DND-41 (cell line): Measurements from ENCODE around the gene KLK1.

Experiments used
- ATAC-seq: fragments of 200-7000 bp; cut with Tn5 transposase; 3 replicates; pipeline ENCODE4 v1.9.1; 2021; ENCODE audit warnings: low read depth; ENCODE audit not compliant: insufficient read depth
- DNase-seq: peaks from one replicate; pipeline ENCODE4 v3.0.0-alpha.2; 2020
- H2AFZ ChIP-seq: 2 replicates; pipeline ENCODE4 v1.6.0; 2012; ENCODE audit warnings: low read depth, low read length
- H3K27ac ChIP-seq: 2 replicates; pipeline ENCODE4 v1.5.1; 2012; ENCODE audit warnings: low read length, inconsistent platforms
- H3K27me3 ChIP-seq: fragments of 200-600 bp; sonication (generic); 2 replicates; pipeline ENCODE4 v1.6.0; 2012; ENCODE audit warnings: low read length, mild to moderate bottlenecking, inconsistent platforms; ENCODE audit not compliant: insufficient read depth, poor library complexity
- H3K36me3 ChIP-seq: 2 replicates; pipeline ENCODE4 v1.5.1; 2012; ENCODE audit warnings: low read length, inconsistent platforms; ENCODE audit not compliant: insufficient read depth
- H3K4me1 ChIP-seq: 2 replicates; pipeline ENCODE4 v1.5.1; 2012; ENCODE audit warnings: mild to moderate bottlenecking, low read length; ENCODE audit not compliant: insufficient read depth
- H3K4me2 ChIP-seq: 2 replicates; pipeline ENCODE4 v1.6.0; 2012; ENCODE audit warnings: mild to moderate bottlenecking, moderate library complexity, low read length, inconsistent platforms; ENCODE audit not compliant: insufficient read depth
- H3K4me3 ChIP-seq, 2 experiments: fragments of 200-600 bp in 1 of 2; shearing (Covaris generic) in 1 of 2; 2 replicates each; pipeline ENCODE4 v1.5.1; 2012 to 2016; ENCODE audit warnings: inconsistent platforms in 2 of 2, low read length in 2 of 2, mild to moderate bottlenecking in 2 of 2, low read depth in 1 of 2, moderate library complexity in 1 of 2
- H3K79me2 ChIP-seq: 2 replicates; pipeline ENCODE4 v1.6.0; 2012; ENCODE audit warnings: low read length, inconsistent platforms; ENCODE audit not compliant: insufficient read depth
- H3K9ac ChIP-seq: 2 replicates; pipeline ENCODE4 v1.6.0; 2012; ENCODE audit warnings: low read depth, mild to moderate bottlenecking, inconsistent platforms, low read length, moderate library complexity
- H3K9me3 ChIP-seq: 2 replicates; pipeline ENCODE4 v1.5.1; 2012; ENCODE audit warnings: low read length, moderate library complexity, mild to moderate bottlenecking, inconsistent platforms; ENCODE audit not compliant: insufficient read depth, severe bottlenecking
- H4K20me1 ChIP-seq: 2 replicates; pipeline ENCODE4 v1.6.0; 2012; ENCODE audit warnings: low read length; ENCODE audit not compliant: insufficient read depth
- CTCF ChIP-seq: IDR thresholded peaks from 2 replicates; pipeline ENCODE4 v1.5.1; 2012; ENCODE audit warnings: borderline replicate concordance, low read length, moderate library complexity, mild to moderate bottlenecking; ENCODE audit not compliant: poor library complexity, severe bottlenecking; ENCODE audit errors: extremely low read depth
- EZH2 ChIP-seq: IDR thresholded peaks from 3 replicates; pipeline ENCODE4 v1.6.1; 2012; ENCODE audit warnings: borderline replicate concordance, low read depth, mild to moderate bottlenecking, moderate library complexity, low read length, inconsistent platforms; ENCODE audit not compliant: severe bottlenecking

KLK1 gene

GRCh38 chr19:50850738-50851137, 27.2 kb upstream of the KLK1 start:
- no peaks in the 10 kb centered on the region for H3K79me2 ChIP-seq
- H3K4me2 ChIP-seq: no peak overlapping the region
- H3K4me1 ChIP-seq: no peaks in the 10 kb centered on the region
- H4K20me1 ChIP-seq: no peaks in the 10 kb centered on the region
- TF ChIP-seq EZH2: no peak
- TF ChIP-seq CTCF: no peak
- H3K36me3 ChIP-seq: no peaks in the 10 kb centered on the region
- no peak overlapping the region for H3K4me3 ChIP-seq
- no peak overlapping the region for H3K27ac ChIP-seq
- H2AFZ ChIP-seq: no peak overlapping the region
- H3K9ac ChIP-seq: no peak overlapping the region
- H3K27me3 ChIP-seq: peaks cover 4% of the 10 kb centered on the region
- no peaks in the 10 kb centered on the region for H3K9me3 ChIP-seq
- ATAC-seq: no peak
- DNase-seq: no peak

DNA sequence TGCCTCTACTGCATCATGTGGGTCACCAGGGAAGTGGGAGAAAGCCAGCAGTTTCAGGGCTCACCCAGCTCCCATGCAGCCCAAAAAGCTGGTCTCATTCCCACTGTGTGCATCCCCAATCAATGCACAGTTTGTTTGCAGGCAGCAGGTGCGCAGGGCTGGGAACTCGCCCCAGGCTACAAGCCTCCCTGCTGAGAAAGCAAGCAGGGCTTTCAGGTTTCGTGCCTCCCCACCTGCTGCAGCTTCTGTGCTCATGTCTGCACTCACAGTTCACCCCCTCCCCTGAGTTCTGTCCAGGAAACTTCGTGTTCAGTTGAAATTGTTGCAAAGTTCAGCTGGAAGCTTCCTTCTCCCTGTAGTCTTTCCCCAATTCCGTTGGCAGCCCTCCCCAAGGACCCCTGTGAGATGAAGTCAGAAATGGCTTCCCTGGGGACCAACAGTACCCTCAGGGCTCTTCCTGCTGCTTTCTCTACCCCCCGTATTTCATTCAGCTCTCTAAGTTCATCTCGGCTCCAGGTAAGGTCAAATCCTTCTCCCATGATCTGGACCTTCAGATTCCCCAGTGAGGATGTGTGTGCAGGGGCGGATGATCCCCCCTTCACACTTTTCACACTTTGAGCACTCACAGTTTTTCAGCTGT, 20.8 kb upstream of the KLK1 start:
- no peaks in the 10 kb centered on the region for H3K79me2 ChIP-seq
- no peak for DNase-seq
- H3K9ac ChIP-seq: no peak overlapping the region
- no peak overlapping the region for H2AFZ ChIP-seq
- peaks cover 4% of the 10 kb centered on the region for H3K27me3 ChIP-seq
- no peak for TF ChIP-seq EZH2
- TF ChIP-seq CTCF: no peak
- H3K27ac ChIP-seq: no peak overlapping the region
- no peak for ATAC-seq
- no peak overlapping the region for H3K4me3 ChIP-seq
- no peak overlapping the region for H3K4me2 ChIP-seq
- H3K9me3 ChIP-seq: no peaks in the 10 kb centered on the region
- H3K36me3 ChIP-seq: no peaks in the 10 kb centered on the region
- H4K20me1 ChIP-seq: no peaks in the 10 kb centered on the region
- H3K4me1 ChIP-seq: no peaks in the 10 kb centered on the region

GRCh38 chr19:50843701-50844221, 20.2 kb upstream of the KLK1 start:
- no peaks in the 10 kb centered on the region for H3K36me3 ChIP-seq
- H3K27ac ChIP-seq: no peak overlapping the region
- no peak overlapping the region for H3K4me2 ChIP-seq
- no peak for DNase-seq
- no peaks in the 10 kb centered on the region for H3K79me2 ChIP-seq
- H2AFZ ChIP-seq: no peak overlapping the region
- peaks cover 4% of the 10 kb centered on the region for H3K27me3 ChIP-seq
- no peak for TF ChIP-seq EZH2
- no peak for TF ChIP-seq CTCF
- ATAC-seq: no peak
- no peak overlapping the region for H3K9ac ChIP-seq
- H3K9me3 ChIP-seq: no peaks in the 10 kb centered on the region
- H4K20me1 ChIP-seq: no peaks in the 10 kb centered on the region
- H3K4me3 ChIP-seq: no peak overlapping the region
- no peaks in the 10 kb centered on the region for H3K4me1 ChIP-seq
